Activated CD4-positive, alpha-beta T cell treated with anti-CD3 and anti-CD28 coated beads, Interleukin-2, amount 50 U/mL, for 48 hours (primary cell): ENCODE data around the gene NSD1.

Experiments
- DNase-seq, 2 experiments: peaks; one replicate each; pipeline ENCODE4 v3.0.0-alpha.2; 2020

Gene NSD1

DNA sequence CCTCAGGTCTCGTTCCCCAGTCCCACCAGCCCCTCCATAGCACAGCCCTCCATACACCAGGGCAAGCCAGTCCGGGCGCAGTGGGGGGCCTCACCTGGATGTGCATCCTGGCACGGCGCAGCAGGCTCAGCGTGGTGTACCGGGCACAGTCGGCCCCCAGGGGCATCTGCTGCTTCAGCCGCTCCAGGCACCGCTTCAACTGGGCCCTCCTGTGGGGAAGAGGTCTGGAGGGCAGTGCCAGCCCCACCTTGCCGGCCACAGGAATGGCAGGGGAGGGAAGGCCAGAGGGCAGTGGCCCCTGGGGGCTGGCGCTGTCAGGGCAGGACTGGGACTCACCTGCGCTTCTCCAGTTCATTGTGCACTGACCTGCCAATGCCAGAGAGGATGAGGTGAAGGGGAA is 176.8 kb downstream of the NSD1 start:
- no peak for DNase-seq

DNA sequence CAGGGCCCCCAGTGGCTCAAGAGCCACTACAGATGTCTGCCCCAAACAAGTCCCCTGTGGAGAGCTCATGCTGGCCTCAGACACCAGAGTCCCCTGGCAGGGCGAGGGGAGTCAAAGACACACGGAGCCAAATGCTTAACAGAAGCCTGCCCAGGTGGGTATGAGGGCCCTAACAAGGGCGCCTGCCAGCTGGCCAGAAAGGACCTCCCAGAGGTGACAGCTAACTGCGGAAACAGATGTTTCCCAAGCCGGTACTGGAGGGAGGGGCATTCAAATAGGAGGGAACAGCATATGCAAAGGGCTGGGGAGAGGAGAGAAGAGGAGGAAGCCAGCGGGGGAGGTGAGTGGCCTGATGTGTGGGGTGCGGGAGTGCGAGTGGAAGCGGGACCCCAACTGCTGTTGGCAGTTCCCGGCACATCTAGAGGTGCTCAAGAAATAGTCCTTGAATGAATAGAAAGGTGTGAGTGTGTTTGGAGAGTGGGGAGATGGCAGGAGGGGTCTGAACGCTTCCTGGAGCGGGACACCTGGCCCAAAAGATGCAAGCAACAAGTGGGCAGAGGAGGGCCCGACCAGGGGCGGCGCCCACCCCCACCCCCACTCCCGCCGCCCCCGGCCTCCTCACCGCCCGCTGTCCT is 177.3 kb downstream of the NSD1 start:
- DNase-seq = peak; percentile 17 to 38

DNA sequence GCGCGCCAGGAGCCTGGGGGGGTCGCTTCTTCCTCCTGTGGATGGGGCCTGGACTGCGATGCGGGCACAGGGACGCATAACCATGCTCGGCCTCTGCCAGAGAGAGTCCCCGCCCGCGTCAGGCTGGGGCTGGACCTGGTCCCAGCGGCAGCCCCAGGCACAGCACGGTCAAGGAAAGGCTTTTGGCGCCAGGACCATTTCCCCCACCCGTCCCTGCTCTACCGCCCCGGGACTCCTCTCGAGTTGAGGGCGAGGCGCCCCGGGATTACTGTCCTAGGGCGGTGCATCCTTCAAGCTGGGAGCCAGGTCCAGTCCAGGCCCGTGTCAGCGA is 177.8 kb downstream of the NSD1 start:
- no peak for DNase-seq

DNA sequence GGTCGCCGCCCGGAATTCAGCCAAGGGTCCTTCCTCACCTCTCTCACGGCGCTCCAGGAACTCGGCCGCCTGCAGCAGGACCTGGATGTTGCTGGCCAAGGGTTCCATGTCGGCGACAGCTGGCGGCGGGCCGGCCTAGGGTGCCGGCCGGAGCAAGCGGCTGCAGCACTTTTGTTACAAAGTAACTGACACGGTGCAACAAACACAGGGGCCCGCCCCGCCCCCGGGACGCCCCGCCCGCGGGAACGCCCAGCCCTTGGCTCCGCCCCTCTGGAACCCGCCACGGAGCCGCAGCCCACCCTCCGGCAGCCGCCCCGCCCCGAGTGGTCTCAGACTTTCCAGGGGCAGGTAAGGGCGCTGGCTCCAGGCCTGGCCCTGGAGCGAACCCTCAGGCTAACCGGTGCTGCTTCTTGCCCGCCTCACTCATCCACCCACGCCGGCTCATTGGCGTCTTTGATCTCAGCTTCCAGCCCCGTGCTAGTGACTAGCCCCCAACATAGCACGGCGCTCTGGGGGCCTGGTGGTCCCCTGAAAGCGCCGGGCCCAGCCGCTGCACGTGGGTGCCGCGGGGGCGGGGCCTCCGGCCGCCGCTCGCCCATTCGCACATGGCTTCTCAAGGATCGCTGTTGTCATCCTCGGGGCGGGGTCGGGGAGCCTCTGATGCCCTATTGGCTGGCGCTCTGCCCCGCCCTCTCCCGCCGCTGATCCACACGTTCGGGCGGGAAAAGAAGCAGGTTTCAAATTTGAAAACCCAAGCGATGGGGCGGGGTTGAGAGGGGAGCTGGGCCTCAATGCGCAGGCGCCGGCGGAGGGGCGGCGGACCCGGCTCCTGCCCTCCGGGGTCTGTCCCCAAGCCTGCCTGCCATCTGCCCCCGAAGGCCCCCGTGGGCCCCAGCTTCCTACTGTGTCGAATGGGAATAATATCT is 178.4 kb downstream of the NSD1 start, which contains the start of gene MXD3:
TSS of gene MXD3 (minus strand) at position 176 of the 926 bp plus-strand sequence. CDS start at position 108, 68 bp downstream.
- DNase-seq = peak; percentile 99

DNA sequence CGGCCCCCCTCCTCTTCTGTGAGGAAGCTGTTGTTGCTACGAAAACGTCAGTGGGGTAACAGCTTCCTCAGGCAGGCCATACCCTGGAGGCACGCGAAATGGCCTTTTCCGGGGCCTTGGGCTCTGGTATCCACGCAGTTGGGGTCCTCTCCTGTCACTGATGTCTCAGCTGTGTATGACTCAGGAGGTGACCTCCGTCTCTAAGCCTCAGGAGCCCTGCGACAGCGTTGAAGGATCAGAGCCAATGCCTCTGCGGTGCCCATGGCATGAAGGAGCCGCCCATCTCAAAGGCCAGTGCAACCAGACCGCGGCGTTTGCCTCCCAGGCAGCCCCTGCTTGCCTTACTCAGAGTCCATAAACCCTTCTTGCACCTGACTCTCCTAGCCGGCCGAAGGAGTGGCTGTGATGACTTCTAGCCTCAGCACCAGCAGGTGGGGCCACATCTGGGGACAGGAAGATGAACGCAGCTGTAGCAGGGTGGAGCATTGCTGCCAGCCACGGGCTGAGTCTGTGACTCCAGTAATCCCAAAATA is 179.1 kb downstream of the NSD1 start:
- DNase-seq = peak; percentile 60 to 70

DNA sequence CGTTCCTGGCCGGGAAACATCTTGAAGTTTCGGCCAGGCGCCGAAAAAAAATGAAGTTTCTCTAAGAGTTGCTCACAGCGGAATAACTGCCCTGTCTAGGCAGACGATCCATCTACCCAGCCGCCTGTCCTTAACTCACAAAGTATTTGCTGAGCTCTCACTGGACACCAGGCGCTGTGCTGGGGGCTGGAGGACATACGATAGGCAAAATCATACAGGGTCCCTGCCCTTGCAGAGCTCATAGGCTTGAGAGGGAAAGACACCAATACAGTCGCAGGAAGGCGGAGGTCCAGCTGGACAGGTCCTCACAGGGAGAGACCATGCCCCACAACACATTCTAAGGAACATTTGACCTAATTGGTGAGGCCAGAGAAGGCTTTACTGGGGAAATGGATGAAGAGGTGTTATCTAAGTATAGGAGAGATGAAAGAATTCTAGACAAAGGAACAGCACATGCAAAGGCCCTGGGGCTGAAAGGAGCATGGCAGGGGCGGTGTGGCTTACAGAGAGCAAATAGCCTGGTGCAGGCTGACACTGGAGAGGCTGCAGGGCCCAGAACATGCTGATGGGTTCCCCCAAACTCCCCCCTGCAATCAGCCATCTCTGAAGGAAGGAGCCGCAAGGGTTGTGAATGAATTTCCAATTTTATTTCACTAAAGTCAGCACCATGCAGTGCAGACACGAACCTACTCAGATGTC is 180.1 kb downstream of the NSD1 start:
- DNase-seq = no peak

DNA sequence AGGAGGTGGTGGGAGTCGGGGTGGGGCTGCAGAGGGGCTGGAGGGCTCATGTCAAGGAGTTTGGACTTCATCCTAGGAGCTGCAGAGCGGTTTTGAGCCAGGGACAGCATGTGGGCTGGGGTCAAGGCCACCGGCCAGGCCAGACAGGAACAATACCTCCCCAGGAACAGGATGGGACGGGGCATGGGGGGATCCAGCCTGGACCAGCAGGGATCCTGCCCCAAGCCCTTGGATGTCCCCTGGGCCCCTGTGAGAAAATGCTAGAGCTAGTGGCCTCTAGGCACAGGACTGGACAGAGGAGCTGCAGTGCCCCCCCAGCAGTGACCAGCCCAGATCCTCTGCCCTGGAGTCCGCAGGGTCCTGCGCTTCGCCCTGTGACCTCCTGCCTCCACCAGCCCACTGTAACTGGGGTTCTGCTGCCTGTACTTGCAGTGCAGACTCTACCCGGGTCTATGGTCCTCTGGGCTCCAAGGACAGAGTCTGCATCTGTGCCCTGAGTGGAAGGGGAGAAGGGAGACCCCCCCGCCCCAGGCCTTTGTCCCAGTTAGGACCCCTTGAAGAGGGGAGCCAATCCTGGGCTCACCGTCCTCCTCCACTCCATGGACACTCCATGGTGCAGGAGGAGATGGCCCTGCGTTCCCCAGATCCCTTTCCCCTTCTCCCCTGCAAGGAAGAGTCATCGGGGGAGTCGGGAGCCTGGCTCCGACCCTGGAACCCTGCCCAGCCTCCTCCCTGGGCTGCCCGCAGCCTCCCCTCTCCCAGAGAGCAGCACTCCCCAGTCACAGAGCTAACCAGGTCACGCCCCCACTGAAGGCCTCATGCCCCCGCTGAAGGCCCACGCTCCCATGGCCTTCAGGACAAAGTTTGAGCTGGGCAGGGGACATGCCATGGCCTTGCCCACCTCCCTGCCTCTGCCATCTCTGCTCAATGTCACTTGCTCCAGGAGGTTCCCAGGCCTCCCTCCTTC is 181.1 kb downstream of the NSD1 start:
- no peak for DNase-seq

DNA sequence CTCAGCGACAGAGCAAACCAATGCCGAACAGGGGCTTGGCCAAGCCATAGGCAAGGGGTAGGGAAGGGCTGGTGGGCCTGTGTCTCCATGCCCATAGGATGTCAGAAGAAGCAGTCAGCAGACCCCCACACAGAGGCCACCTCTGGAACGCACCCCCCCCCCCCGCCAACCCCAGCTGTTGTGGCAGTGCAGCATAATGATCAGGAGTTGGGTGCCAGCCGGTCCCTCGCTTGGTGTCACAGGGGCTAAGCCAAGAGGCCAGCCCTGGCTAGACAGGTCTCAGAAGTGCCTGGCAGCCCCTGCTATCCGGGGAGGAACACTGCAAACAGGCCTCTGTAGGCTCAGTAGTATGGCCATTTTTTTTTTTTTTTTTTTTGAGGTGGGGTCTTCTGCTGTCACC is 181.8 kb downstream of the NSD1 start:
- no peak for DNase-seq

DNA sequence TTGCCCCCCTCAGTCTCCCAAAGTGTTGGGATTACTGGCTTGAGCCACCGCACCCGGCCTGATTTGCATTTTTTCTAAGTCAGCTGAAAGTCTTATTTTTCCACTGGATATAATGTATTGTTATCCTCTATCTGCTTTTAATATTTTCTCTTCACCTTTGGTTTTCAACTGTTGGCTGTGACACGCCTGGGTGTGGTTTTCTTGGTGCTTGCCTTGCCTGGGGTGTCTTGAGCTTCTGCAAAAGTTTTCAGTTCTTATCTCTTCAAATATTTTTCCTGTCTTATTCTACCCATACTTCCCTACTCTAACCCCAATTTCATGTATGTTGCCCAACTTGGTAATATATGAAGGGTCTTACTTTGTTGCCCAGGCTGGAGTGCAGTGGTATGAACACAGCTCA is 182.4 kb downstream of the NSD1 start:
- DNase-seq = no peak

DNA sequence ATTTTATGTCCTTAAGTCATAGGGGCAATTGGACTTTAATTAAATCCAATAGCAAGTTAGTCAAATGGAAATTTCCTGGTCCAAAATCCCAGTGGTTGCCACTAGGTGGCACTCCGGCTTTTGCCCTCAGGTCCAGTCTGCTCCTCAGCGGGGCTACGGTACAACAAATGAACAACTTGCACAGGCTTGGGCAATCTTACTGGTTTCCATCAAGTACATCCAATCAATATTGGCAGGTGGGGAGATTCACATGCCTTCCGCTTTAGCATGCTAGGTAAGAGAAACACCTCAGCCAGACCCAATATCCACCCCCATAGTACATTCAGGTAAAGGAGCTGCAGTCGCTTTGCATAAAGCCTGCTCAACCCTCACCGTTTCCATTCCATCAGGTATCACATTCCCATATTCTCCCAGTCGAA is 184.4 kb downstream of the NSD1 start:
- DNase-seq = peak; percentile 81 to 87

DNA sequence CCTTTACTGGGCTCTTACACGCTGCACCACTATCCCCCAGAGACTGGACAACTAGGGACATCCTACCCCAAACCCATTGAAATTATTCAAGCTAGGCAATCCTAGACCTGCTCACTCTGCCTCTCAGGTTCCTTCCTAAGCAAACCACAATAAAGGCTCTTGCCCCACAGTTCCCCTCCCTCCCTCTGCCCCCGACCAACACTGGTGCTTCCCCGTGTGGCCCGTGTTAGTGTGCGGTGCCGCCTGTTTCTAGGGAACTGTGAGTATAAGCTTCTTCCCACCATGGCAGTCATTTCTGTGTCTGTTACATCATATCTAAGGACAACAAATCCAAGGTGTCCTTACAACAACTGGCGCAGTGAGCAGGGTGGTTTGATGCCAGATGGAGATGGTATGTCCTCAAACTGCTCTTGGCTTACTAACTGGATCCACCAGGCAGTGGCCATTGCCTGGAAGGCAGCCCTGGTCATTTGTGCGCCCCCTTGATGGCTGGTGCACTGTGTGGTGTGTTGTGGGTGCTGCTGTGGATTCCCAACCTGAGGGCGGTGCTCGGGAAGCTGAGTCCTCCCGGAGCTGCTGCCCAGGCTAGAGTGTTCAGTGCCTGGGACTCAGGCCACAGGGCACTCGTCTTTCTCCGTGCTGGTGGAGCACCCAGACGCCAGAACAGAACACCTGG is 186.5 kb downstream of the NSD1 start:
- peak in 1 of 2 experiments; percentile 26 for DNase-seq

DNA sequence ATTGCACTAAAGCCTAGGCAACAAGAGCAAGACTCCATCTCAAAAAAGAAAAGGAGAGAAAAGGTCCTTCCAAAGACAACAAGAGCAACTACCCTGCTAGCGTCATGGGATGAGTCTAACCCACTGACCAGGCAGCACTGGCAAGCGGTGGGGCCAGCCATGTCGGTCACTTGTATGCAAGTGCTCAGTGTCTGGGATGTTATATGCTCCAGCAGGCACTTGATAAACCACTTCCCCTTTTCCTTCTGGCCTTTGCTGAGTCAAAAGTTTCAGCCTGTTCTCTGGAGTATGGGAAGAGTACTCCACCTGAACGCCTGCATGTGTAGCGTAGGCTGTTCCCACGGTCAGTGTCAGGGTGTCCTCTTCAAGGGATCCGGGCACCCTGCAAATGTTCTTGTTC is 187.3 kb downstream of the NSD1 start:
- DNase-seq = no peak

DNA sequence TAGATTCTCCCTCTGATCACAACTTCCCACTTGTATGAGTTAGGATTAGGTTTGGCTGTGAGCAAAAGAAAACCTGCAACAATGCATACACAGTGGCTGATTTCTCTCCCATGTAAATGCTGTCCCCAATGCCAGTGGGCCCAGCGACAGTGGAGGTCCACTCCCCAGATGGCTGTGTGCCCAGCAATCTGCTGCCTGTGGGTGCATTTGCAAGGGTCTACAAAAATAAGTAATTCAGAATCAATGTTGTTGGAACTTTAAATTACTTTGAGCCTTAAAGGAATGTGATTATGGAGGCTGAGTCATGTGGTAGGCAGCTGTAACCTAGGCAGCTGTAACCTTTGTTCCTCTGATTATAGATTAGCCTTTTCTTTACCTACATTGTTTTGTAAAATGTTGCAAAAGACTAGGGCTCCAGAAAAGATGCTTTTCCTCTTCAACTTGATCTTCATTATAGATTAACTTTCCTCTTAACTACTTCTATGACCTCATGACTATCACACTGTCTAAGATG is 192.4 kb downstream of the NSD1 start:
- no peak for DNase-seq

DNA sequence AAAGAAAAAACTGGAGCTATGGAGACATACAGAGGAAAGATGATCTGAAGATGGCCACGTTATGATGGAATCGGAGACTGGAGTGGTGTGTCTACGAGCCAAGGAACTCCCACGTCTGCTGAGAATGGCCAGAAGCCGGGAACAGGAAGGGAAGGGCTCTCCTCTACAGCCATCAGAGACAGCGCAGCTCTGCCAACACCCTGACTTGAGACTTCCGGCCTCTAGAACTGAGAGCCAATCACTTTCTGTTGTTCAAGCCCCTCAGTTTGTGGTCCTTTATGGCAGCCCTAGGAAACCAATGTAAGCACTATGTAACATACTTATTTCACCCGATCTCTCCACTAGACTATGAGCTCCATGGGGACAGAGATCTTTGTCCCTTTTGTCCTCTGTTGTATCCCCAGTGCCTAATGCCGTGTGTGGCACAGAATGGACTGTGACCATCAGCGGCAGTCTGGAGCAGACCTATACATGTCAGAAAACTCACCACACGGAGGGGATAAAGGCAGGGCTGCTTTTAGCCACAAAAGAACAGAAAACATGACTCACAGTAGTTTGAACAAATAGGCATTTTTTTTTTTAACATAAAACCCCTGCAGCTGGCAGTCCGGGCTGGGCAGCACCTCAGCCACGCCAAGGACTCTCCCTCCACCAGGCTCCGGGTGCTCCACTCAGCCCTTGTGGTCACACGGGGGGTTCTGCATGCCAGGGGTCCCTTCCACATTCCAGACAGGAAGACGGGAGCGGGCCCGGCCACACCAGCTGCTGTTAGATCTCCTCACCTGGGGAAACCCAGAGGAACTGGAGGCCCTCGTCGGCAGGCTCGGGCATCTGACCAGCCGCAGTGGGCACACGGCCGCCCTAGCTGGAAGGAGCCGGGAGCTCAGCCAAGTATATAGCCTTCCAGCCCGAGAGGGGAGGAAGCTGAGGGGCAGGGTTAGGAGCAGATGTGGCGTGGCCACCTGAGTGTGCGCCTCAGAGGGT is 194.3 kb downstream of the NSD1 start:
- DNase-seq = no peak

DNA sequence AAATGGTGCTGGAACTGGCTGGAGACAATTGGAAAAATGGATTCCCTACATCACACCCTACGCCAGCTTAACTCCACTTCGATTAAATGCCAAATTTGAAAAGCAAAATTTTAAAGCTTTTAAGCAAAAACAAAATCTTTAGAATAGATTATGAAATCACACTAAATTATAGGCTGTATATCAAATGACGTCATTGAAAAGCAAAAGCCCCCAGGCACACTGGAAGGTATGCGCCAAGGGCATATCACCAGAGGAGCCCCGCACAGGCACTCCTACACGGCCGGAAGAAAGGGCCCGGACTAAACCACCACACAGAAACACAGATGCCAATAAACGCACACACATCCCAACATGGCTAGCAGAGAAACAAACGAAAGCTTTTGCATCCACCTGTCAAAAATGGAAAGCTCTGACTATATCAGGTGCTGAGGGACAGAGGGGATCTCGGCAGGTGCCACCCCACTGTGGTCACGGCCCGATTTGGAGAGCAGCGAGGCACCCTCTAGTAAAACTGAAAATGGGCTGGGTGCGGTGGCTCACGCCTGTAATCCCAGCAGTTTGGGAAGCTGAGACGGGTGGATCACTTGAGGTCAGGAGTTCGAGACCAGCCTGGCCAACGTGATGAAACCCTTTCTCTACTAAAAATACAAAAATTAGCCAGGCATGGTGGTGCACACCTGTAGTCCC is 195.1 kb downstream of the NSD1 start:
- no peak for DNase-seq

DNA sequence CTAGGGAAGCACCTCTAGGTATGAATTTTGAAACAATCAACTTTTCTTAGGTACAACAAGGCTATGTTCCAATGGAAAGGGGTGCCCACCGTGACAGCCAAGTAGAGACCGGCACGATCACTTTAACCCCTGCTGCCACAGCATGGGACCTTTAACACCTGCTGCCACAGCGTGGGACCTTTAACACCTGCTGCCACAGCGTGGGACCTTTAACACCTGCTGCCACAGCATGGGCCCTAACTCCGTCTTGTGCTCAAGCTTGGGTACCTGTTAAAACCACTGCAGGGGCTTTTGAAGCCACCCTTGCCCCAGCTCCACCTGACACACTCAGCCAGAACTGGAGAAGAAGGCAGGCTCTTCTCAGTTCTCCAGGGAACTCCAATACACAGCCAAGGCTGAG is 196.3 kb downstream of the NSD1 start:
- DNase-seq = no peak

DNA sequence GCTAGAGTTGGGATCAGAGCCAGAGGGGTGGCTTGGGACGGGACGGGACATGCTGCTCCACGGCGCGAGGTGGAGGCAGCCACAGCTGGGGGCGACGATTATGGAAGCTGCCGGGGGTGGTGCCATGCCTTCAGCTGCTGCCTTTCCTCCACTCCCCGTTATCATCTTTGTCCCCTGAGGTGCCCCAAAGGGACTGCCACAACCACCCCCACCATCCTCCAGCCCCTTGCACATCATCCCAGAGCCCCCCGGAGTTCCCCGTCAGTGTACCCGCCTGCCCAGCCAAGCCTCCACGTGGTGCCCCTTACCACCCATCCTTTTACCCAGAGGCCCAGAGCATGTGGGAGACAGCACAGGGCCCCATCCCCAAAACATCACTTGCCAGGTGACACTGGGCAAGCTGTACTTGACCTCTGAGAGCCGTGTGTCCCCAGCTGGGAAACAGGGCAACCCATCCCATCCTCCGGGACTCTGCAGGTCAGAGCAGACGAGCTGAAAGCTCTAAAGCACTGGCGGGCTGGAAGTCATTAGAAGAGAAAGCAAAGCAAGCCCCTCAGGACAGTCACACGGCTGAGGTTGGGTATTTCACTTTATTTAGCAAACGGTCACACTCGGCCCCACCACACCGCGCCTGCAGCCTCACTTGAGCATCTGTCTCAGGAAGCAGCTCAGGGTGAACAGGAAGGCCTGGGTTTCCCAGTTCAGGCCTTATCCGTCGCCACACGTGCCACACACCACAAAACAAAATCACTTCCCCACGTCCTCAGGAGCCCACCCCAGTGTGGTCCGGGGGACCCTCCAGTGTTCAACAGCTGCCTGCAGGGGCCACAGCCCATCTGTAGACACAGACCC is 197.6 kb downstream of the NSD1 start:
- no peak for DNase-seq
